Natural killer cell treated with Interleukin-12 subunit alpha and Interleukin-12 subunit beta and Interleukin-15 and Interleukin-18, amount 100 ng/mL, for 72 hours (primary cell): Measurements from ENCODE around the gene RASA3. TPM values are rescaled to one million over a fixed set of nuclear protein-coding genes. Genes with fewer than 3 reads are reported as not detected.
"Not testable (repeated sequence)": the region's sequence is repeated elsewhere in the genome, so short reads cannot be mapped to it uniquely, and the experiment has no call there.

ENCODE experiments used
- ATAC-seq, 2 donors: fragments of 150-1000 bp; cut with Tn5 transposase in 1 of 2; sonication (Bioruptor Pico), chemical (Tn5 transposase) in 1 of 2; 2 replicates each; pipeline ENCODE4 v1.10.0; 2021
- DNase-seq: peaks from one replicate; pipeline ENCODE4 v3.0.0; 2022; ENCODE audit warnings: low spot score
- H3K27ac Mint-ChIP-seq, 2 donors: 1 replicate in 1 of 2; 2 replicates in 1 of 2; pipeline ENCODE4 v1.8.0; 2022; ENCODE audit warnings: mixed read lengths in 2 of 2, mild to moderate bottlenecking in 1 of 2, moderate library complexity in 1 of 2
- H3K27me3 Mint-ChIP-seq, 2 donors: 1 replicate in 1 of 2; 2 replicates in 1 of 2; pipeline ENCODE4 v1.8.0; 2022; ENCODE audit warnings: mixed read lengths in 2 of 2
- H3K36me3 Mint-ChIP-seq: one replicate; pipeline ENCODE4 v1.8.0; 2022; ENCODE audit warnings: mixed read lengths
- H3K4me1 Mint-ChIP-seq, 2 donors: 1 replicate in 1 of 2; 2 replicates in 1 of 2; pipeline ENCODE4 v1.8.0; 2022; ENCODE audit warnings: low read depth in 2 of 2, mixed read lengths in 2 of 2, mild to moderate bottlenecking in 1 of 2
- H3K4me3 Mint-ChIP-seq: one replicate; pipeline ENCODE4 v1.8.0; 2022; ENCODE audit warnings: mixed read lengths
- H3K9me3 Mint-ChIP-seq: 2 replicates; pipeline ENCODE4 v1.8.0; 2022; ENCODE audit warnings: mixed read lengths
- total RNA-seq, 2 donors: library from RNA; stranded (reverse); gene quantifications; one replicate each; pipeline ENCODE4 v1.2.3, GENCODE V29; 2022

Gene RASA3
- total RNA-seq, 2 donors from 2014 or later: 6.9 to 11.7 TPM

DNA sequence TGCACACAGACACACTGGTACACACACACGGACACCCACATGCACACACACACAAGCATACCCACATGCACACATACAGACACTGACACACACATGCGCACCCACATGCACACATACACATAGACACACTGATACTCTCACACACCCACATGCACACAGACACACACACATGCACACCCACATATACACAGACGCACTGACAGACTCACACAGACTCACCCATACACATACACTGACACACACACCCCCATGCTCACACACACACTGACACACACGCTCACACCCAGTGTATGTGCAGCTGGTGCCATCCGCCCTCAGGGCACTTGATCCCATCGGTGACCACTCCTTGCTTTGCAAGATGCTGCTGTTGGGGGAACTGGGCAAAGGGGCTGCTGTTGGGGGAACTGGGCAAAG, 9.7 kb upstream of the RASA3 start:
- H3K4me1 Mint-ChIP-seq: peaks cover 27% of the 10 kb centered on the region in 2 donors
- H3K36me3 Mint-ChIP-seq: no peaks in the 10 kb centered on the region
- H3K27me3 Mint-ChIP-seq: no peaks in the 10 kb centered on the region
- DNase-seq (no peak), ATAC-seq (peak; percentile 2 to 13)
- H3K9me3 Mint-ChIP-seq: no peaks in the 10 kb centered on the region
- no peak overlapping the region for H3K4me3 Mint-ChIP-seq
- no peak overlapping the region for H3K27ac Mint-ChIP-seq

GRCh38 chr13:114141261-114141996, 9.0 kb upstream of the RASA3 start:
- no peak for ATAC-seq
- no peak for DNase-seq
- Mint-ChIP-seq H3K27me3 (no peaks in the 10 kb centered on the region), H3K36me3 (no peaks in the 10 kb centered on the region), H3K4me3 (no peak overlapping the region), H3K27ac (no peak overlapping the region), H3K9me3 (no peaks in the 10 kb centered on the region), H3K4me1 (peaks cover 20 to 21% of the 10 kb centered on the region in 2 donors)

GRCh38 chr13:114140906-114141250, 8.5 kb upstream of the RASA3 start:
- Mint-ChIP-seq H3K4me1 (peaks cover 15% of the 10 kb centered on the region in 2 donors), H3K4me3 (no peak overlapping the region)
- ATAC-seq: peak in 1 of 2 donors; percentile 34

GRCh38 chr13:114140131-114140905, 7.9 kb upstream of the RASA3 start:
- H3K27me3 Mint-ChIP-seq: no peaks in the 10 kb centered on the region

More at GRCh38 chr13:114140906-114141250, 8.5 kb upstream of the RASA3 start:
- DNase-seq: no peak
- Mint-ChIP-seq H3K9me3 (no peaks in the 10 kb centered on the region), H3K27ac (no peak overlapping the region), H3K36me3 (no peaks in the 10 kb centered on the region), H3K27me3 (no peaks in the 10 kb centered on the region)

GRCh38 chr13:114136576-114136975, 4.2 kb upstream of the RASA3 start:
- Mint-ChIP-seq H3K4me1 (peaks cover 9 to 12% of the 10 kb centered on the region in 2 donors), H3K4me3 (no peak overlapping the region)
- ATAC-seq: no peak

More at GRCh38 chr13:114140131-114140905, 7.9 kb upstream of the RASA3 start:
- Mint-ChIP-seq H3K9me3 (no peaks in the 10 kb centered on the region), H3K4me1 (peaks cover 9 to 12% of the 10 kb centered on the region in 2 donors), H3K4me3 (no peak overlapping the region), H3K27ac (no peak overlapping the region), H3K36me3 (no peaks in the 10 kb centered on the region)
- DNase-seq (no peak), ATAC-seq (no peak)

GRCh38 chr13:114135731-114136171, 3.3 kb upstream of the RASA3 start:
- Mint-ChIP-seq H3K27ac (no peak overlapping the region), H3K4me1 (peaks cover 17 to 20% of the 10 kb centered on the region in 2 donors), H3K4me3 (no peak overlapping the region), H3K36me3 (no peaks in the 10 kb centered on the region), H3K27me3 (no peaks in the 10 kb centered on the region), H3K9me3 (no peaks in the 10 kb centered on the region)
- DNase-seq (no peak), ATAC-seq (no peak)

More at GRCh38 chr13:114136576-114136975, 4.2 kb upstream of the RASA3 start:
- H3K36me3 Mint-ChIP-seq: no peaks in the 10 kb centered on the region
- no peaks in the 10 kb centered on the region for H3K9me3 Mint-ChIP-seq
- no peak for DNase-seq
- no peak overlapping the region for H3K27ac Mint-ChIP-seq
- no peaks in the 10 kb centered on the region for H3K27me3 Mint-ChIP-seq

DNA sequence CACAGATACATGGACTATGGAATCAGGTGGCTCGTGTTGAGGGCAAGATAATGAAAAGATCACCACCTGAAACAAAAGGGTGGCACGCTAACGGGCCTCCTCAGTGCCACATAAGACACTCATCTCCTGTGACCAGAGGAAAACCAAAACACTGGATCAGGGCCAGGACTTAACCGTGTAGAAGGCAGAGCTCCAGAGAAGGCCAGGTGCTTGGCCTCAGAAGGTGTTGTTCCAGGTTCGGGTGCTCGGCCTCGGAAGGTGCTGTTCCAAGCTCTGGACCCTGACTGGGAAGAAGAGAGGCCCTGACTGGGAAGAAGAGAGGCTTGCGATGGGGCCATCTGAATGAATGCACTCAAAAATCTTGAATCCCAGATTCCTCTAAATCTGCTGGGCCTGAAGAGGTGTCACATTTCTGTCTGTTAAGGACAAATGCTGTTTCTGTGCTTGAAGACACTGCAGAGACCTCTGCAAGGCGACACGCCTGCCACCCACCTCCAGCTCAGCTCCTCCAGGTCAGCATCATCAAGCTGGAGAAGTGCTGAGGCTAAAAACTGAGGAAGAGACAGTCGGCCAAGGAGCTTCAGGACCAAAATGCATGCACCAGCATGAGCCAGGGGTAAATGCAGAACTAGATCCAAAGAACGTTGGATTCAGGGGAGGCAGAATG, 2.7 kb upstream of the RASA3 start:
- ATAC-seq: no peak
- no peak overlapping the region for H3K4me3 Mint-ChIP-seq
- DNase-seq: no peak
- H3K9me3 Mint-ChIP-seq: no peaks in the 10 kb centered on the region
- H3K4me1 Mint-ChIP-seq: peaks cover 21 to 22% of the 10 kb centered on the region in 2 donors
- H3K36me3 Mint-ChIP-seq: no peaks in the 10 kb centered on the region
- H3K27ac Mint-ChIP-seq: no peak overlapping the region
- H3K27me3 Mint-ChIP-seq: no peaks in the 10 kb centered on the region

- H3K27ac Mint-ChIP-seq: no peak overlapping the region
- ATAC-seq (no peak), DNase-seq (no peak)
- no peaks in the 10 kb centered on the region for H3K9me3 Mint-ChIP-seq
- no peaks in the 10 kb centered on the region for H3K27me3 Mint-ChIP-seq
- no peaks in the 10 kb centered on the region for H3K36me3 Mint-ChIP-seq
- H3K4me3 Mint-ChIP-seq: peak overlapping the region; percentile 65
- peaks cover 25 to 28% of the 10 kb centered on the region in 2 donors for H3K4me1 Mint-ChIP-seq
Observed at GRCh38 chr13:114134111-114134943, 1.9 kb upstream of the RASA3 start.

GRCh38 chr13:114133552-114133951, 1.1 kb upstream of the RASA3 start:
- H3K36me3 Mint-ChIP-seq, H3K27me3 Mint-ChIP-seq, H3K27ac Mint-ChIP-seq, ATAC-seq, H3K9me3 Mint-ChIP-seq, DNase-seq: not testable (repeated sequence)
- peaks cover 31 to 33% of the 10 kb centered on the region in 2 donors for H3K4me1 Mint-ChIP-seq
- peak overlapping the region; percentile 65 for H3K4me3 Mint-ChIP-seq

DNA sequence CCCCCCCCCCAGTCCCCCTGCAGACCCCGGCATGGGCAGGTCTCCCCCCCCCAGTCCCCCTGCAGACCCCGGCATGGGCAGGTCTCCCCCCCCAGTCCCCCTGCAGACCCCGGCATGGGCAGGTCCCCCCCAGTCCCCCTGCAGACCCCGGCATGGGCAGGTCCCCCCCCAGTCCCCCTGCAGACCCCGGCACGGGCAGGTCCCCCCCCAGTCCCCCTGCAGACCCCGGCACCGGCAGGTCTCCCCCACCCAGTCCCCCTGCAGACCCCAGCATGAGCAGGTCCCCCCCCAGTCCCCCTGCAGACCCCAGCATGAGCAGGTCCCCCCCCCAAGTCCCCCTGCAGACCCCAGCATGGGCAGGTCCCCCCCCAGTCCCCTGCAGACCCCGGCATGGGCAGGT, 703 bp upstream of the RASA3 start:
- peaks cover 36 to 37% of the 10 kb centered on the region in 2 donors for H3K4me1 Mint-ChIP-seq
- not testable (repeated sequence) for H3K36me3 Mint-ChIP-seq, DNase-seq

GRCh38 chr13:114131583-114132418, 622 bp downstream of the RASA3 start:
- no peak for ATAC-seq
- H3K36me3 Mint-ChIP-seq: no peaks in the 10 kb centered on the region
- peaks cover 49 to 50% of the 10 kb centered on the region in 2 donors for H3K4me1 Mint-ChIP-seq

More for the DNA sequence above, 703 bp upstream of the RASA3 start:
- not testable (repeated sequence) for H3K4me3 Mint-ChIP-seq, H3K27ac Mint-ChIP-seq, H3K27me3 Mint-ChIP-seq, H3K9me3 Mint-ChIP-seq, ATAC-seq

GRCh38 chr13:114130837-114131582, 1.4 kb downstream of the RASA3 start:
- no peaks in the 10 kb centered on the region for H3K27me3 Mint-ChIP-seq
- H3K4me1 Mint-ChIP-seq: peaks cover 57 to 58% of the 10 kb centered on the region in 2 donors
- H3K9me3 Mint-ChIP-seq: no peaks in the 10 kb centered on the region
- H3K4me3 Mint-ChIP-seq: peak overlapping the region; percentile 97
- peak overlapping the region; percentile 89 to 91 for H3K27ac Mint-ChIP-seq
- no peak for DNase-seq
- H3K36me3 Mint-ChIP-seq: no peaks in the 10 kb centered on the region
- ATAC-seq: peak; percentile 54 to 56

More at GRCh38 chr13:114131583-114132418, 622 bp downstream of the RASA3 start:
- Mint-ChIP-seq H3K27me3 (no peaks in the 10 kb centered on the region), H3K27ac (peak overlapping the region; percentile 89 to 91), H3K4me3 (peak overlapping the region; percentile 97), H3K9me3 (no peaks in the 10 kb centered on the region)
- no peak for DNase-seq
